OCI-LY7 (cell line): ENCODE measurements around the gene SLC2A5. TPM values are rescaled to one million over a fixed set of nuclear protein-coding genes. Genes with fewer than 3 reads are reported as not detected.

Experiments
- BruUV-seq: library from RNA; stranded (reverse); fragments of 400-500 nt; replicated peaks from 2 replicates; lab custom pipeline; 2021; lab: Mats Ljungman, UMichigan
- CTCF ChIA-PET: fragments of 300-600 bp; sonication (Branson Sonifier 250); formaldehyde crosslinking; loops from one replicate; lab custom pipeline; 2022; ENCODE audit warnings: antibody characterized with exemption; ENCODE audit not compliant: unreplicated experiment; lab: Charles Lee
- POLR2A ChIA-PET: fragments of 300-600 bp; sonication (Branson Sonifier 250); formaldehyde crosslinking; loops from one replicate; lab custom pipeline; 2022; ENCODE audit warnings: antibody characterized with exemption; lab: Charles Lee
- DNase-seq: peaks from one replicate; pipeline ENCODE4 v3.0.0-alpha.2; 2015; ENCODE audit warnings: low spot score
- H2AFZ ChIP-seq: fragments of 200-600 bp; sonication (generic), shearing (Covaris generic); 2 replicates; pipeline ENCODE4 v1.6.1; 2014; ENCODE audit warnings: mild to moderate bottlenecking, antibody characterized with exemption, low read length, moderate library complexity
- H3K27ac ChIP-seq: fragments of 200-600 bp; sonication (generic); 2 replicates; pipeline ENCODE4 v1.5.1; 2014; ENCODE audit warnings: mixed run types, low read depth, mild to moderate bottlenecking, moderate library complexity, low read length, inconsistent platforms; ENCODE audit not compliant: poor library complexity, severe bottlenecking
- H3K36me3 ChIP-seq: fragments of 200-600 bp; sonication (generic); 2 replicates; pipeline ENCODE4 v1.6.1; 2014; ENCODE audit warnings: mild to moderate bottlenecking, antibody characterized with exemption, low read length, moderate library complexity, mixed read lengths; ENCODE audit not compliant: insufficient read depth
- H3K4me1 ChIP-seq: fragments of 200-600 bp; sonication (generic); 2 replicates; pipeline ENCODE4 v1.5.1; 2014; ENCODE audit warnings: mild to moderate bottlenecking, low read length; ENCODE audit not compliant: insufficient read depth, poor library complexity, severe bottlenecking
- H3K4me2 ChIP-seq: fragments of 200-600 bp; sonication (generic); 2 replicates; pipeline ENCODE4 v1.6.1; 2014; ENCODE audit warnings: mild to moderate bottlenecking, low read length
- H3K4me3 ChIP-seq: fragments of 200-600 bp; sonication (generic); 2 replicates; pipeline ENCODE4 v1.5.1; 2014; ENCODE audit warnings: mild to moderate bottlenecking, low read depth, low read length; ENCODE audit not compliant: poor library complexity, severe bottlenecking
- H3K79me2 ChIP-seq: fragments of 200-600 bp; sonication (generic); 2 replicates; pipeline ENCODE4 v1.6.1; 2016; ENCODE audit warnings: low read depth, mild to moderate bottlenecking, low read length, moderate library complexity, mixed read lengths; ENCODE audit not compliant: insufficient read depth
- H3K9me2 ChIP-seq: fragments of 200-600 bp; sonication (generic); 2 replicates; pipeline ENCODE4 v1.6.1; 2016; ENCODE audit warnings: mild to moderate bottlenecking, low read length, mixed read lengths; ENCODE audit not compliant: insufficient read depth
- H3K9me3 ChIP-seq: fragments of 200-600 bp; sonication (generic); 2 replicates; pipeline ENCODE4 v1.6.1; 2014; ENCODE audit warnings: mild to moderate bottlenecking, mixed run types, low read length, mixed read lengths
- H4K20me1 ChIP-seq: fragments of 200-600 bp; sonication (generic); 2 replicates; pipeline ENCODE4 v1.6.1; 2014; ENCODE audit warnings: mild to moderate bottlenecking, antibody characterized with exemption, low read length, moderate library complexity, mixed read lengths; ENCODE audit not compliant: insufficient read depth
- EZH2phosphoT487 ChIP-seq: fragments of 200-600 bp; sonication (generic); IDR thresholded peaks from 2 replicates; pipeline ENCODE4 v1.6.1; 2018; ENCODE audit warnings: low read depth, borderline replicate concordance, mild to moderate bottlenecking, mixed run types, antibody characterized with exemption, low read length, moderate library complexity, mixed read lengths
- intact Hi-C: fragments of 100-400 bp; cut with micrococcal nuclease; formaldehyde crosslinking; loops from one replicate; pipeline ENCODE4 v1.10.0; 2022; ENCODE audit not compliant: unreplicated experiment
- total RNA-seq, 2 experiments: library from RNA; depleted of rRNA in 1 of 2; stranded (reverse); fragments of >200 nt in 1 of 2; shearing (Covaris generic) in 1 of 2; gene quantifications; 2 replicates each; pipeline ENCODE4 v1.2.3, GENCODE V29; 2014 to 2022
- TF ChIP-seq, protein P1 (sequence below): fragments of 200-600 bp; sonication (generic); conservative IDR thresholded peaks from 2 replicates; pipeline ENCODE4 v1.5.1; 2014; ENCODE audit warnings: mild to moderate bottlenecking, antibody characterized with exemption, low read length, moderate library complexity, mixed read lengths

Gene SLC2A5
- total RNA-seq, 2 experiments from 2014 or later = 112 to 183 TPM

DNA sequence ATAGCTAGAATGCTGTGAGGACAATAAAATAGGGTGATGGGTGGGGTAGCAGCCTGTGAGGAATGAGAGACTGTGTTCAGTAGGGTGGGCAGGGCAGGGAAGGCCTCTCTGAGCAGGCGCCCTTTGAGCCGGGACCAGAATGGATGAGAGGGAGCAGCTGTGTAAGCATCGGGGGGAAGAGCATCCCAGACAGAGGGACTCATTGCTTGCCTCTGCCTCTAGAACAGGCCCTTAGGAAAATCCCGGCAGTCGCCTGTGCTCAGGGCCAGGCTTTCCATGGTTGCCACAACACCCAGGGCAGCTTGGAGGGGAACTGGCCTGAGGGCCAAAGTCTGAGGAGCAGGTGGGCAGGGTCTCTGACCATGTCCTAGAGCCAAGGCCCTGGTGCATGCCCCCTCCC, 44.0 kb downstream of the SLC2A5 start:
- Histone ChIP-seq H3K79me2 (no peaks in the 10 kb centered on the region), H2AFZ (no peak overlapping the region), H3K36me3 (no peaks in the 10 kb centered on the region), H3K4me2 (no peak overlapping the region), H3K27ac (no peak overlapping the region), H3K4me3 (no peak overlapping the region), H3K9me3 (peaks cover 6% of the 10 kb centered on the region), H3K4me1 (peaks cover 7% of the 10 kb centered on the region), H4K20me1 (no peaks in the 10 kb centered on the region), H3K9me2 (no peaks in the 10 kb centered on the region)
- ChIA-PET CTCF (interaction anchor here (0.6 to 0.7 kb wide), 2 partner anchors 41 to 71 kb away, joined by 3 to 16 read pairs; no protein-coding TSS in a partner anchor), POLR2A (no interaction called here)
- intact Hi-C loops = no loop called here
- TF ChIP-seq, protein P1, sequence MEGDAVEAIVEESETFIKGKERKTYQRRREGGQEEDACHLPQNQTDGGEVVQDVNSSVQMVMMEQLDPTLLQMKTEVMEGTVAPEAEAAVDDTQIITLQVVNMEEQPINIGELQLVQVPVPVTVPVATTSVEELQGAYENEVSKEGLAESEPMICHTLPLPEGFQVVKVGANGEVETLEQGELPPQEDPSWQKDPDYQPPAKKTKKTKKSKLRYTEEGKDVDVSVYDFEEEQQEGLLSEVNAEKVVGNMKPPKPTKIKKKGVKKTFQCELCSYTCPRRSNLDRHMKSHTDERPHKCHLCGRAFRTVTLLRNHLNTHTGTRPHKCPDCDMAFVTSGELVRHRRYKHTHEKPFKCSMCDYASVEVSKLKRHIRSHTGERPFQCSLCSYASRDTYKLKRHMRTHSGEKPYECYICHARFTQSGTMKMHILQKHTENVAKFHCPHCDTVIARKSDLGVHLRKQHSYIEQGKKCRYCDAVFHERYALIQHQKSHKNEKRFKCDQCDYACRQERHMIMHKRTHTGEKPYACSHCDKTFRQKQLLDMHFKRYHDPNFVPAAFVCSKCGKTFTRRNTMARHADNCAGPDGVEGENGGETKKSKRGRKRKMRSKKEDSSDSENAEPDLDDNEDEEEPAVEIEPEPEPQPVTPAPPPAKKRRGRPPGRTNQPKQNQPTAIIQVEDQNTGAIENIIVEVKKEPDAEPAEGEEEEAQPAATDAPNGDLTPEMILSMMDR = no peak
- no peak for TF ChIP-seq EZH2phosphoT487
- DNase-seq = no peak
- BruUV-seq = no TSS peak

DNA sequence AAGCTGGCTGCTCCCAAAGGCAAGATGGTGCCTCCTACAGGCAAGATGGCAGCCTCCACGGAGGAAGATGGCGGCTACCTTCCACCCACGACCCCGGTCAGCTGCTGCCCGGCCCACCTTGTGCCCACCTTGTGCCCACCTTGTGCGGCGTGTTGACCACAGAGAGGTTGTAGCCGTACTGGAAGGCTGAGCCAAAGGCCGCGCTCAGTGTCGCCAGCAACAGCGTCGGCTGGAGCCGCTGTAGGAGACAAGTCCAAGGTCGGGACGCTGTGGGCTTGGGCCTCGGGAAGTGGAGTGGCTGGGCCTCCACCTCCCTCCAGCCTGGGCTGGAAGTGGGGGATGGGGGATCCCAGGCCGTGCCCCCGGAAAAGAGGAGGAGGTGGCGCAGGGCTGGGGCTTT, 44.6 kb downstream of the SLC2A5 start:
- H4K20me1 ChIP-seq = no peaks in the 10 kb centered on the region

DNA sequence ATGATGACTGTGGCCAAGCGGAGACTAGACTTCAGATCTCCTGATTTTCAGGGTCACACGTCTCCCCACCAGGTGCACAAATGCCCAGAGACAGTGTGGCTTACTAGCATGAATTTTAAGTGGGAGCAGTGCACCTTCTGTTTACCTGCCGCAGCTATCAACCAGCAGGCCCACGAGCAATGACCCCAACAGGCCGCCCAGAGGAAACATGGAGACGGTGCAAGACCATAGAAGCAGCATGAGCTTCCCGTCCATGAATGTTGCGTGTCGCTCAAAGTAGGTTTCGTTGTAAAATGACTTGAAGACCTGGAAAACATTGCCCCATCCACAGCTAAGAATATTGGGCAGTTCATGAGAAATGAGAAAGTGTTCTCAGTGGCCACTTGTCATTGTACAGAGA, 46.7 kb downstream of the SLC2A5 start:
- Histone ChIP-seq H3K79me2 (no peaks in the 10 kb centered on the region), H3K9me3 (no peaks in the 10 kb centered on the region), H3K4me1 (no peaks in the 10 kb centered on the region), H3K4me3 (no peak overlapping the region), H3K27ac (no peak overlapping the region), H4K20me1 (no peaks in the 10 kb centered on the region), H3K9me2 (no peaks in the 10 kb centered on the region), H3K36me3 (no peaks in the 10 kb centered on the region), H3K4me2 (no peak overlapping the region), H2AFZ (no peak overlapping the region)
- TF ChIP-seq, protein P1 = no peak
- BruUV-seq = no TSS peak
- DNase-seq = no peak
- ChIA-PET CTCF (no interaction called here), POLR2A (no interaction called here)
- intact Hi-C loops = no loop called here

More for the DNA sequence above, 44.6 kb downstream of the SLC2A5 start:
- POLR2A ChIA-PET = no interaction called here
- H3K9me3 ChIP-seq = peaks cover 6% of the 10 kb centered on the region
- H3K4me3 ChIP-seq = no peak overlapping the region
- intact Hi-C loops = no loop called here
- no peak for TF ChIP-seq EZH2phosphoT487
- TF ChIP-seq, protein P1 = no peak
- no peaks in the 10 kb centered on the region for H3K79me2 ChIP-seq
- H3K9me2 ChIP-seq = no peaks in the 10 kb centered on the region
- no peak for DNase-seq
- CTCF ChIA-PET = interaction anchor here (0.5 to 0.7 kb wide), 2 partner anchors 71 to 719 kb away, joined by 4 to 16 read pairs; no protein-coding TSS in a partner anchor
- no peak overlapping the region for H3K27ac ChIP-seq
- BruUV-seq = no TSS peak
- H3K36me3 ChIP-seq = no peaks in the 10 kb centered on the region
- no peak overlapping the region for H2AFZ ChIP-seq
- H3K4me2 ChIP-seq = no peak overlapping the region
- peaks cover 7% of the 10 kb centered on the region for H3K4me1 ChIP-seq
